ENCODE measurements around the gene TMPRSS4.

TMPRSS4 gene

GRCh38 chr11:118076754-118077281 is at the start of gene TMPRSS4:
TSS of gene TMPRSS4 (plus strand) at chr11:118077078. CDS start at chr11:118077303, 225 bp downstream.
- FAIRE-seq (no peak), DNase-seq (ENCODE audit: low spot score) (no peak)

GRCh38 chr11:118027694-118028093 is 49.2 kb upstream of the TMPRSS4 start:
- FAIRE-seq, result no peak
- no peak for DNase-seq (ENCODE audit: low spot score)

GRCh38 chr11:118028626-118029025 is 48.3 kb upstream of the TMPRSS4 start:
- FAIRE-seq, result no peak
- DNase-seq (ENCODE audit: low spot score), result no peak

GRCh38 chr11:118033443-118033842 is 43.4 kb upstream of the TMPRSS4 start:
- FAIRE-seq (no peak), DNase-seq (ENCODE audit: low spot score) (no peak)

GRCh38 chr11:118042141-118042540 is 34.7 kb upstream of the TMPRSS4 start:
- FAIRE-seq, result no peak
- DNase-seq (ENCODE audit: low spot score), result no peak

- DNase-seq (ENCODE audit: low spot score) (no peak), FAIRE-seq (no peak)
Measured at GRCh38 chr11:118042796-118043195, 34.1 kb upstream of the TMPRSS4 start.

- FAIRE-seq, result no peak
- DNase-seq (ENCODE audit: low spot score), result no peak
Measured at GRCh38 chr11:118045191-118045590, 31.7 kb upstream of the TMPRSS4 start.

- DNase-seq (ENCODE audit: low spot score) (no peak), FAIRE-seq (no peak)
Measured at GRCh38 chr11:118046051-118046963, 30.6 kb upstream of the TMPRSS4 start.

- no peak for DNase-seq (ENCODE audit: low spot score)
- no peak for FAIRE-seq
Measured at GRCh38 chr11:118046964-118047700, 29.7 kb upstream of the TMPRSS4 start.

GRCh38 chr11:118047749-118048148 is 29.1 kb upstream of the TMPRSS4 start:
- FAIRE-seq (no peak), DNase-seq (ENCODE audit: low spot score) (no peak)

- FAIRE-seq, result no peak
Measured at GRCh38 chr11:118048472-118049370, 28.2 kb upstream of the TMPRSS4 start.

GRCh38 chr11:118049771-118050170 is 27.1 kb upstream of the TMPRSS4 start:
- DNase-seq (ENCODE audit: low spot score), result no peak
- no peak for FAIRE-seq

More at GRCh38 chr11:118048472-118049370, 28.2 kb upstream of the TMPRSS4 start:
- DNase-seq (ENCODE audit: low spot score), result no peak

GRCh38 chr11:118050208-118050891 is 26.5 kb upstream of the TMPRSS4 start:
- DNase-seq (ENCODE audit: low spot score) (no peak), FAIRE-seq (no peak)

- FAIRE-seq (no peak), DNase-seq (ENCODE audit: low spot score) (no peak)
Measured at GRCh38 chr11:118051136-118051610, 25.7 kb upstream of the TMPRSS4 start.

GRCh38 chr11:118051611-118052461 is 25.0 kb upstream of the TMPRSS4 start:
- DNase-seq (ENCODE audit: low spot score) (no peak), FAIRE-seq (no peak)

- DNase-seq (ENCODE audit: low spot score), result no peak
- FAIRE-seq, result no peak
Measured at GRCh38 chr11:118052581-118053206, 24.2 kb upstream of the TMPRSS4 start.

- DNase-seq (ENCODE audit: low spot score) (no peak), FAIRE-seq (no peak)
Measured at GRCh38 chr11:118054712-118055640, 21.9 kb upstream of the TMPRSS4 start.

GRCh38 chr11:118055966-118056365 is 20.9 kb upstream of the TMPRSS4 start:
- DNase-seq (ENCODE audit: low spot score) (no peak), FAIRE-seq (no peak)
